Amniotic epithelial cell (primary cell): ENCODE measurements around the gene UBE2D3.
"Not testable (repeated sequence)": the region's sequence is repeated elsewhere in the genome, so short reads cannot be mapped to it uniquely, and the experiment has no call there.

ENCODE experiments used
- DNase-seq: peaks from one replicate; pipeline ENCODE4 v3.0.0-alpha.2; 2010; ENCODE audit warnings: low read depth

Gene UBE2D3

GRCh38 chr4:102826890-102827673 lies at the start of gene UBE2D3:
UBE2D3 (minus strand) TSS chr4:102827551; CDS start chr4:102826508, 1,043 bp downstream.
- DNase-seq: peak; percentile 96

GRCh38 chr4:102871772-102872171 lies 44.4 kb upstream of the UBE2D3 start:
- DNase-seq: peak; percentile 8

GRCh38 chr4:102869569-102870197 lies 42.3 kb upstream of the UBE2D3 start:
- peak; percentile 8 for DNase-seq

- DNase-seq: peak; percentile 84
Measured at GRCh38 chr4:102868781-102869568, 41.6 kb upstream of the UBE2D3 start, which contains the start of gene CISD2. CISD2 (plus strand) TSS chr4:102868992; CDS start chr4:102869085, 93 bp downstream.

GRCh38 chr4:102868153-102868780 lies 40.9 kb upstream of the UBE2D3 start:
- peak; percentile 5 for DNase-seq

GRCh38 chr4:102867278-102868152 lies 40.2 kb upstream of the UBE2D3 start:
- no peak for DNase-seq

GRCh38 chr4:102865327-102865726 lies 38.0 kb upstream of the UBE2D3 start:
- not testable (repeated sequence) for DNase-seq

GRCh38 chr4:102862747-102863146 lies 35.4 kb upstream of the UBE2D3 start:
- DNase-seq: no peak

- no peak for DNase-seq
Measured at GRCh38 chr4:102862016-102862415, 34.7 kb upstream of the UBE2D3 start.

- no peak for DNase-seq
Measured at GRCh38 chr4:102860611-102861324, 33.4 kb upstream of the UBE2D3 start.

GRCh38 chr4:102858828-102859464 lies 31.6 kb upstream of the UBE2D3 start:
- no peak for DNase-seq

- DNase-seq: no peak
Measured at GRCh38 chr4:102850370-102850769, 23.0 kb upstream of the UBE2D3 start.

- DNase-seq: no peak
Measured at GRCh38 chr4:102849579-102850104, 22.3 kb upstream of the UBE2D3 start.

- DNase-seq: no peak
Measured at GRCh38 chr4:102847687-102848086, 20.3 kb upstream of the UBE2D3 start.

GRCh38 chr4:102843938-102844337 lies 16.6 kb upstream of the UBE2D3 start:
- no peak for DNase-seq

- no peak for DNase-seq
Measured at GRCh38 chr4:102843273-102843672, 15.9 kb upstream of the UBE2D3 start.

- DNase-seq: no peak
Measured at GRCh38 chr4:102842367-102842766, 15.0 kb upstream of the UBE2D3 start.

GRCh38 chr4:102836596-102836995 lies 9.2 kb upstream of the UBE2D3 start:
- no peak for DNase-seq

GRCh38 chr4:102832667-102833066 lies 5.3 kb upstream of the UBE2D3 start:
- no peak for DNase-seq

GRCh38 chr4:102832105-102832504 lies 4.8 kb upstream of the UBE2D3 start:
- DNase-seq: no peak
